Measurements from ENCODE around the gene MEF2D.
A peak's percentile ranks its signal among the peaks of the same experiment; 100 is the strongest.

The MEF2D gene

DNA sequence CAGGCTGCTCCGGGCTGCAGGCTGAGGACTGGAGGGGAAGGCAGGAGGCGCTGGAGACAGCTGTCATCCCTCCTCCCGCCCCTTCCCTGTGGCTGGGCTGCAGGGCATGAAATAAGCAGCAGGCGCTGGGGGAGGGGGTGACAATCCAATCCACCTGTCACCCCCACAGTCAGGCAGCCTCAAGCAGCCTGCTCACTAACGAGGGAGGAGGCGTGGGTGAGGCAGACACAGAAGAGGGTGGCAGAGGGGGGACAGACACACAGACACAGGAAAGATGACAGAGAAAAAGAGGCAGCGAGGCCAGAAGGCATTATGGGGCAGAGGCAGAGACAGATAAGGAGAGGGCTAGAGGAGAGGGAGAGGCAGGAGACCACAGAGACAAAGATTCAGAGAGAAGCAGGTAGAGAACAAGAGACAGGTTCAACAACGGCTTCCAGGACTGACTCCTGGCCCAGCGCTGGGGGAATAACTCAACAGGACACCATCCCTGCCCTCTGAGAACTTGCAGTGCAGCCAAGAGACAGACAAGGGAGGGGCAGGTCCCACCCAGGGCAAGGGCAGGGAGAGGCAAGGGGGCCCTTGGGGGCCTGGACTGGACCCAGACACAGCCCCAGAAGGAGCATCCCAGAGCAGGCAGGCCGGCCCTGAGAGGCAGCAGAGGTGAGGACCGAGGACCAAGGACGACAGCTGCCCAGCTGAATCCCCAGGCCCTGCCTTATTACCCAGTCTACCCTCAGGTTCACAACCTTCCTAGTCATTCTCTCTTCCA, 11.2 kb downstream of the MEF2D start:
- no peak overlapping the region for H3K4me3 ChIP-seq (ENCODE audit: low read depth, low read length)
- TF ChIP-seq CTCF (conservative IDR thresholded peaks at IDR 0.05; ENCODE audit: low read depth, low read length): peak; percentile 37
- DNase-seq (ENCODE audit: low read depth): no peak

DNA sequence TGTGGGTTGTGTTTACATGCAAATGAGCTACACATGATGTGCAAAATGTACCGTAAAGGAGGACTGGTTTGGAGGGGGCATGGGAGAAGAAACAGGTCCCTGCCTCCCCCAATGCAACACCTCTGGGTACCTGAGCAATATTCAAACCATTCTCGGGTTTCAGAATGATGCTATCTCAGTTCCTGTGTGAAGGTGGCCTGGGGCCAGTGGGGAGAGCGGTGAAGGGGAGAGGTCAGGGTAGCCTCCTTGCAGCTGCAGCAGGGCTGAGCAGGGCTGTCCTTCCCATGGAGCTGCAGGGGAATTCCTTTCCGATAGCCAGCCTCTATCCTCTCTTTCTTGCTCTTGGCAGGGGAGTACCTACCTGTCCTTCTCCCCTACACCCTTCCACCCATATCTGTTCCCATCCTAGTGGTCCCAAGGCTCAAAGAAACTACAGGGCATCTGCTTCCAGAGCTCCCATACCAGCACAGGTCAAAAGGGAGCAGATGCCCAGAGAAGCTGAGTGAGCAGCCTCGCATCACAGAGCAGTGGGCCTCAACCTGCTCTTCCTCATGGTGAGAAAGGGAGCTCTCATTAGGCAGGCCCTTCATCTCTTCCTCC, 11.9 kb downstream of the MEF2D start:
- no peak overlapping the region for H3K4me3 ChIP-seq (ENCODE audit: low read depth, low read length)
- no peak for DNase-seq (ENCODE audit: low read depth)
- no peak for TF ChIP-seq CTCF (conservative IDR thresholded peaks at IDR 0.05; ENCODE audit: low read depth, low read length)

- H3K4me3 ChIP-seq (ENCODE audit: low read depth, low read length): no peak overlapping the region
Measured at GRCh38 chr1:156487862-156488261, 12.7 kb downstream of the MEF2D start.

GRCh38 chr1:156486421-156487344, 13.9 kb downstream of the MEF2D start:
- H3K4me3 ChIP-seq (ENCODE audit: low read depth, low read length): no peak overlapping the region
- no peak for TF ChIP-seq CTCF (conservative IDR thresholded peaks at IDR 0.05; ENCODE audit: low read depth, low read length)
- no peak for DNase-seq (ENCODE audit: low read depth)

More at GRCh38 chr1:156487862-156488261, 12.7 kb downstream of the MEF2D start:
- no peak for TF ChIP-seq CTCF (conservative IDR thresholded peaks at IDR 0.05; ENCODE audit: low read depth, low read length)
- DNase-seq (ENCODE audit: low read depth): no peak

- no peak for DNase-seq (ENCODE audit: low read depth)
- H3K4me3 ChIP-seq (ENCODE audit: low read depth, low read length): no peak overlapping the region
- no peak for TF ChIP-seq CTCF (conservative IDR thresholded peaks at IDR 0.05; ENCODE audit: low read depth, low read length)
Measured at GRCh38 chr1:156485984-156486383, 14.6 kb downstream of the MEF2D start.

- H3K4me3 ChIP-seq (ENCODE audit: low read depth, low read length): no peak overlapping the region
- no peak for DNase-seq (ENCODE audit: low read depth)
- TF ChIP-seq CTCF (conservative IDR thresholded peaks at IDR 0.05; ENCODE audit: low read depth, low read length): no peak
Measured at GRCh38 chr1:156484480-156485058, 16.0 kb downstream of the MEF2D start.

Measured in choroid plexus epithelial cell (primary cell).